SKM-1 (cell line): ENCODE results near the gene TTLL10.
A peak's percentile ranks its signal among the peaks of the same experiment; 100 is the strongest.

Source experiments
- DNase-seq: peaks from one replicate; lab custom pipeline; 2025; ENCODE audit not compliant: unreplicated experiment; lab: John Stamatoyannopoulos, UW

The TTLL10 gene

DNA sequence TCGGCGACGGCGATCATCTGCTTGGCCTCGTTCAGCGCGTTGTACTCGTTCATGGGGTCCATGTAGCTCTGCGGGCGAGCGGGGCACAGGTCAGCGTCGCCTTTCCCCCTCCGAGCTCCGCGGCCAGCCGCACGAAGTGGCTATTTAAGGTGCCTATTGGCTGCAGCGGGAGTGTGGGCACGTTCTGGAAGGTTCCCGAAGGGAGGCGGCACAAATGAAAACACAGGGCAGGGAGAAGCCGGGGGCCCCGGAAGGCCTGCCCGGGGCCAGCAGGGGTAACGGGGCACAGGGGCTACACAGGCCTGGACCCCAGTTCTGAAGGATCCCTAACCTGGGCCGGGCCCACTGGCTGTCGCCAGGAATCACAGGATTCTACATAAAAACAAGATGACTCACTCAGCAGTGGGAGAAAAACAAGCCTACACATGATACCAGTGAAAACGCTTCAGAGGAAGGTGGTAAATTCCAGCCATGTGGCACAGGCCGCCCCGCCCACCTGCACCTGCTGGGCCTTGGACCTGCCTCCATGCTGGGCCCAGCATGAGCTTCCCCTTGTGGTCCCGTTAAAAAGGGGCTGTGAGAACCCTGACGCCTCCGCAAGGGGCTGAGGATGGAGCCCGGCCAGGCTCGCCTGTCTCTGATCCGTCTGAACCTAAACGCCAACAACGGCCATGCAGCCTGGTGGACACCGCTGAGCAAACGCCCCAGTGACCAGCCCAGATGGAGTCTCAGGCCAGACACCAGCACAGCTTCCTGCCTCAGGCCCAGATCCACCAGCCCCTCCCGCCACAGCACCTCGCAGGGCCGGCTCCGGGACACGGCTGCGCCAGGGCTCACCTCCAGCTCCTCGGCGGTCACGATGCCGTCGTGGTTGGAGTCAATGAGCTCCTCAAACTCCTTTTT is 44.2 kb downstream of the TTLL10 start:
- no peak for DNase-seq

DNA sequence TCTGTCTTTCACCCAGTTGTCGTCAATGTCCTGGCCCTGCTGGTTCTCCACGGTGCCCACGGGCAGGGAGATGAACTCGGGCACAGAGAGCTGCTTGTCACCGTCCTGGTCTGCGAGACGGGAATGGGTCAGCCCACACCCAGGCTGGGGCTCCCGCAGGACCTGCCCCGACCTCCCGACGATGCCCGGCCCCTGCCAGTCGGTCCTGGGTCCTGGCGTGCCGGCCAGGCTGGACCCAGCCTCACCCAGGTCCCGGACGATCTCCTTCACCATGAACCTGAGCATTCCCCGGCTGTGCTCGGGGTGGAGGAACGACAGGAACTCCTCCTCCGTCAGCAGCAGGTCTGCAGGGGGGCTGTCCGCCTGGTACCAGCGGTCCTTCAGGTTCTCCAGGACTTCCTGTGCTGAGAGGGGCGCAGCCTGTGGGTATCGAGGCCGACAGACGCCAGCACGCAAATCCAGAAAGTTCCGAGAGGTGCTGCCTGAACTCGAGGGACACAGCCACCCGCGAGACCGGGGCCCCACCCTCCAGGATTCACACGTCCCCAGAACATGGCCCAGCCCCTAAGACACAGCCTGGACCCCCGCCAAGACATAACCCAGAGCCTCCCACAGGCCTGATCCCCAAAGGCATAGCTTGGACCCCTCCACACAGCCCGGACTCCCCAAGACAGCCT is 45.0 kb downstream of the TTLL10 start:
- DNase-seq, result no peak

DNA sequence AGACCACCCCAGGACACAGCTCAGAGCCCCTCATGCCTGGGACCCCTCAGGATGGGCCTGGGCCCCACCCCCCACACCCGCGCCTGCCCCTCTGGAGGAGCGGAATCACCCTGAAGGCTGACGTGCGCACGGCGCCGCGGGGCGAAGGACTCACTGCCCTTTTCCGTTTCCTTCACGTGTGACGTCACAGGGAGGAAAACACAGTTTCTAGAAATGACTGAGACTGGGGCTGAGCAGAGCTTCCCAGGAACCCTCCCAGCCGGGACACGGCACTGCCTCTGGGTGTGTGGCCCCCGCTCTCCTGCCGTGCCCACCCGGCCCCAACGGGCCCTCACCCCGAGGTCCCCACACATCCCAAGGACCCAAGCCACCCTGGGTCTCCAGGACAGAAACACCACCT is 45.7 kb downstream of the TTLL10 start:
- no peak for DNase-seq

DNA sequence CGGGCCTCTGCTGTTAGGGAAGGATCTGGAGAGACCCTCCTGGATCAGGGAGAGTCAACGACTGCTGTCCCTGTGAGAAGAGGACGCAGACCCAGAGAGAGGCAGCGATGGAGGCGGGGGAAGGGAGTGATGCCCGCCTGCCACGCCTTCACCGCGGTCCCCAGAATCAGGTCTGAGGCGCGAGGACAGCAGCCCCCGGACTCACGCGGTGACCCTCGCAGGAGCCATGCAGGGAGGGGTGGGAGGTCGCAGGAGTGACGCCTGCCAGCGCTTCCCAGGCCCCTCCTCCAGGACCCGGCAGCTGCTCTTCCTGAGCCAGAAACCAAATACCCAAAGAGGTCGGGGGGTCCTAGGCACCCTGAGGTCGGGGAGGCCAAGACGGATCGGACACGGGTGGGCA is 46.5 kb downstream of the TTLL10 start:
- no peak for DNase-seq

DNA sequence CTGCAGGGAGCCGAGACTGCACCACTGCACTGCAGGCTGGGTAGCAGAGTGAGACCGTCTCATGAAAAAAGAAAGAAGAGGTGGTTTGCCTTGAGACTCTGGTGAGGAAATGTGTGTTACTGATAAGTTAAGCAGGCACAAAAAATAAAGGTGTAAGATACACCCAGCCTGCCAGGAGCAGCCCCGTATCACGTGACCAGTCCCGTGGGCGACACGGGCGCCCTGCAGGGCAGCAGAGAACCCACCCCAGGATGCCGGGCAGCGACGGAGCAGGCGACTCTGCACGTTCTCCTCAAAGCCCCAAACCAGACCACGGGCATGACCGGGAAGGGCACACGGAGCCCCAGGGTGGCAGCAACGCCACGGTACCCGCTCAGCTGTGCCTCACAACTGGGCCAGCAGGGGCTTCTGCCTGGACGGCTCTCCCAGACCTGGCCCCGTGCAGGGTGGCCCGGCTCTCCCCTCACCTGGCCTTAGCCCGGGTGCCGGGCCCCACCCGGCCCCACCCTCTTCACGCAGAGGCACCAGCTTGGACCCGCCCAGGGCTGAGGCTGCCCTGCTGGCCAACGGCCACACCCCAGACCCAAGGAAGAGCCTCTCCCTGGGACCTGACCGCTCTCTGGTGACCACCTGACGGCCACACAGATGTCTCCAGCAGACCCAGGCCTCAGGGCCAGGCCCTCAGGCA is 48.4 kb downstream of the TTLL10 start:
- DNase-seq, result no peak

DNA sequence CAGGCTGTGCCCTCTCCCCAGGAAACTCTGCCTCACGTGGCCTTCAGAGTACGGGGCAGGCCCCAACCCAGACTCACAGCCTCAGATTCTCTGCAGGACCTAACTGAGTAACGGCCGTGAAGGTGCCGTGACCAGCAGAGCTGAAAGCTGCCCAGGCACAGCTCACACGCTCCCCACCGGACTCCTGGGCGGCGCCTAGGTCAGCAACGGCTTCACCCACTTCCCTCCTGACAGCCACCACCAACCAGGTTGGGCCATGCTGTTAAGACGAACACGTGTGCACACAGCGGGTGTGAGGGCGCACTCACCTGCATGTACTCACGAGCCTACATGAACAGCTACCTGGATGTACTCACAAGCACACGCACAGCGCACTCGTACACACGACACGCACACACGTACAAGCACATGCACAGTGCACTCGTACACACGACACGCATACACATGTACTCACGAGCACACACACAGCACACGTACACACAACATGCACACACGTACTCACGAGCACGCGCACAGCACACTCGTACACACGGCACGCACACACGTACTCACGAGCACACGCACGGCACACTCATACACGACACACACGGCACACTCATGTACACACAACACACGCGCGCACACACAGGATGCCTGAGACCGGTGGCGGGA is 49.0 kb downstream of the TTLL10 start:
- DNase-seq, result no peak

DNA sequence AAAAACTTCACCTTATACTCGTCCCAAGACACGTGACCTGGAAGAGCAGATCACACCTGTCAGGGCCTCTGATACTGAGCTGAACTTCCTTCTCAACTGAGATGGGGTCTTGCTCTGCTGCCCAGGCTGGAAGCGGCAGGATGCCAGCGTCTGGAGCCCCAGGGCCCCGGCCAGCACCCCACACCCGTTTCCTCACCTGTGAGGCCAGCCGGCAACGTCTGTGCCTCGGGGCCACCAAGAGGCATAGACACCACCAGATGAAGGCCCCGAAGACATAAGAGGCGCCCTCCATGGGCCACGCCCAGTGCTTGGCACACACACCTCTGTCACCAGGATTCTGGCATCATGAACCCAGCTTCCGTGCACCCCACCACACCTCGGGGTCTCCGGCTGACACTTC is 49.6 kb downstream of the TTLL10 start:
- DNase-seq, result no peak

DNA sequence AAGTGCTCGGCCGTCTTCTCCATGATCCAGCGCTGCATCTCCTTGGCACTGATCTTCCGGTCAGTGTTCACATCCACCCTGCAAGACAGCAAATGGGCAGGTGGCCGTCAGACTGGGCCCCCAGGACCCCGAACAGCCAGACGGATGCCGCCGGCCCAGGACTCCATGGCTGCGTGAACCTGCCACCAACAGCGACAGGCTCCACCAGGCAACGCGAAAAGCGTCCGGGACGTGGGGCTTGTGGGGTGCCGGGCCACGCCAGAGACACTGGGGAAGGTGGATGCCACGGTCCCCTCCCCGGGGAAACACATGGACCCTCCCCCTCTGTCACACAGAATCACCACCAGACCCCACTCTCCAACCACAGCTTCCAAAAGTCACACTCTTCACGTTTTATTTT is 50.2 kb downstream of the TTLL10 start:
- DNase-seq, result no peak

DNA sequence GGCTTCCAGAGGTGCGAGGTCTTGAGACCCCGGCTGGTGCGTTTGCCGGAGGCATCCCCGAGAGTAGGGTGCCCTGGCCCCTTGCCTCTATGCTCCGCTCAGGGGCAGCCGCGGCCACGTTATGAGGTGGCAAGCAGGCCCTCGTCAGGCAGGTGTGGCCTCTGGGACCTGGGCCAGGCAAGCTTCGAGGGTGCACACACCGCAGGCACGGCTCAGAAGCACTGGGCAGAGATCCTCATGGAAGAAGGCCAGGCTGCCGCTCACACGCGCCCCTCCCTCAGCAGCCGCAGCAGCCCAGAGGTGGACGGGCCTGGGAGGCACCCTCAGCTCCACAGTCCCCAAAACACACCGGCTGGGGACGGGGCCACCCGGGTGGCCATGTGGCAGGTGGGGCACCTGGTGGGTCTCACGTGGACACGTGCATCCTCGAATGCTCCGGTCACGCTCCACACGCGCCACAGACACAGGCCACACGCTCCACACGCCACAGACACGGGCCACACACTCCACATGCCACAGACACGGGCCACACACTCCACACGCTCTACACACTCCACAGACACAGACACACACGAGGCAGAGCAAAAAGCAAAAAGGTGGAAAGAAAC is 51.7 kb downstream of the TTLL10 start:
- DNase-seq, result no peak

DNA sequence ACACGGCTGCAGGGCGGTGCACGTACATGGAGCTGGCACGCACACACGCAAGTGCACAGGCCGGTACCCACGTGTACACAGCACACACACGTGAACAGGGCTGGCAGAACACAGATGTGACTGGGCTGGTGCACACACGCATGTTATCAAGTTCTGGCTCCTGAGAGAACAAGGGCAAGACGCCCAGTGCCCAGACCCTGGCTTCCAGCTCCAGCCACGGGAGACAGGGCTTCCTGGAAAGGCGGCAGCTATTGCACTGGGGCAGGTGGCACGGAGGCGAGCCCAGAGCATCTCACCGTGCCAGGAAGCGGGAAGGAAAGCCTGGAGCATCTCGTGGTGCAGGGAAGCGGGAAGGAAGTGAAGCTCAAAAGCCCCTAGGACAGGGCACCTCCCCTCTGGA is 52.2 kb downstream of the TTLL10 start:
- no peak for DNase-seq

DNA sequence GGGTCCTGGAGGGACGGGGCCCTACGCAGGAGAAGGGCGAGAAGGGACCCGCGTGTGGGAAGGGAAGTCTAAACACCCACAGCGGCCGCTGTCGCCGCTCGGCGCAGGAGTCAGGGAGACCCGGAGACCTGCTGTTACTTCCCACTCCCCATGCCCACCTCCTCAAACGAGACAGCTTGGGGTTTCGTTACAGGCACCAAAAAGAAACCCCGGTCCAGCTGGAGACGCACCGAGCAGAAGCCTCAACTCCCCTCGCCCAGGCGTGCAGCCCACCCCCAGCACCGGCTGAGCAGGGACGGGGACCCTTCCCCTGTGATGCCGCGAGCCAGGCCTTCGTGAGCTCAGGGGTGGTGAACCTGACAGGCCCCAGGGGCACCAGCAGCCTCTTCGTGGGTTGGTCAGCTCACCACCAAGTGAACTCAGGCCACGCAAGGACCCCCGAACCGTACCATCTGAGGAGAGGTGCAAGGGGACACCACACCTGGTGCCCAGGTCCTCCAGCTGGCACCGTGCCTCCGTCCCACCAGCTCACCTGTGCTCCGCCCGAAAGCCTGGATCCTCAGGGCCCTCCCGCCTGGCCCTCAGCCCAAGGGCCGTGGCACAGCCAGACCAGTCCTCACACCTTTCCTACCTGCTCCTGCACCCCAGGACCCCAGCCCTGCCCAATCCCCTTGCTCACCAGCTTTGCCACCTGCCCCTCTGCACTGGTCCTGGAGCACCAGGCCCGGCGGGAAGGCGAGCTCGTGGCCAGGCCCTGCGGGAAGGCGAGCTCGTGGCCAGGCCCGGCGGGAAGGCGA is 53.1 kb downstream of the TTLL10 start:
- no peak for DNase-seq

DNA sequence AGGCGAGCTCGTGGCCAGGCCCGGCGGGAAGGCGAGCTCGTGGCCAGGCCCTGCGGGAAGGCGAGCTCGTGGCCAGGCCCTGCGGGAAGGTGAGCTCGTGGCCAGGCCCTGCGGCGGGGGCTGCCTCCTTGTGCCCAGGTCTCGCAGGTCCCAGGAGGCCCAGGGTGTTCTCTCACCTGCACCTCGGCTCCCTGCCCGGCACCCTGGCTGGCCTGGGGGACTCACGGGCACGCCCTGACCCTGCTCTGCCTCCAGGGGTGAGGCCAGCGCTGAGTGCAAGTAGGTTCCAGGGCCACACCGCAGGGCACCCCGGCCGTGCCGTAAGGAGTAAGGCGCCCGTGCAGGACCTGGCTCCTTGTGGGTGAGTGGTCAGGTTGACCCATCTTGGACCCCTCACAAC is 53.7 kb downstream of the TTLL10 start:
- no peak for DNase-seq

DNA sequence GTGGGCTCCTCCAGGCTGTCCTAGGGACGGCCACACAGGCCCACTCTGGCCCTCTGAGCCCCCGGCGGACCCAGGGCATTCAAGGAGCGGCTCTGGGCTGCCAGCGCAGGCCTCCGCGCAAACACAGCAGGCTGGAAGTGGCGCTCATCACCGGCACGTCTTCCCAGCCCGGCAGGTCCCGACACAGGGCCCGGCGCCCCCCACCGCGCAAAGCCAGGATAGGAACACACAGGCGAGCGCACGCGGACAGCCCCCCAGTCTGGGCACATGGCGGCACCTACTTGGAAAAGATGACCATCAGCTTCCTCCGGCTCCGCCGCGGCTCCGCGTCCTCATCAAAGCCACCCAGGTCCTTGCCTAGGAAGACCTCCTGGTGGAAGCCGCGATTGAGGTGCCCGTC is 54.5 kb downstream of the TTLL10 start:
- DNase-seq, result no peak

DNA sequence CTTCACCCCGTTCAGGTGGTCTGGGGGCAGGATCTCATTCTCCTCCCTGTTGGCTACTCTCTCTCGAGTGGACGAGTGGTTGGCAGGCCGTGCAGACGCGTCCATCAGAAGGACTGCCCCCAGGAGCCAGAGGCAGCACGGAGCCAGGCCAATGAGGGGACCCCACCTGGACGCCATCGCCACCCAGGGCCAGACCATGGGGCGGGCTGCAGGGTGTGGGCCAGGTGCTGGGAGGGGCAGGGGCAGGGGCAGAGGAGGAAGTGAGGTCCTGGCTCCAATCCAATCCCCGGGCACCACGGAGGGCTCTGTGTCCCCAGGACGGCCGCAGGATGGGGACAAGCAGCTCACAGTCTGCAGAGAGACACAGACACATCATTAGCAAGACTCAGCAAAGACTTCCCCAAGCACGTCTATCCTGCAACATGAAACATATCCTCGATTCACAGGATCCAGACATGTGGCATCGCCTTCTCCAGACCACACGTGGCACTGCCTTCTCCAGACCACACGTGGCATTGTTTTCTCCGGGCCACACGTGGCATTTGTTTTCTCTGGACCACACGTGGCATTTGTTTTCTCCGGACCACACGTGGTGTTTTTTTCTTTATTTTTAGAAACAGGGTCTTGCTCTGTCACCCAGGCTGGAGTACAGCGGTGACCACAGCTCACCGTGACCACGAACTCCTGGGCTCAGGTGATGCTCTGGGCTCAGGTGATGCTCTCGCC is 55.1 kb downstream of the TTLL10 start:
- DNase-seq, result no peak

DNA sequence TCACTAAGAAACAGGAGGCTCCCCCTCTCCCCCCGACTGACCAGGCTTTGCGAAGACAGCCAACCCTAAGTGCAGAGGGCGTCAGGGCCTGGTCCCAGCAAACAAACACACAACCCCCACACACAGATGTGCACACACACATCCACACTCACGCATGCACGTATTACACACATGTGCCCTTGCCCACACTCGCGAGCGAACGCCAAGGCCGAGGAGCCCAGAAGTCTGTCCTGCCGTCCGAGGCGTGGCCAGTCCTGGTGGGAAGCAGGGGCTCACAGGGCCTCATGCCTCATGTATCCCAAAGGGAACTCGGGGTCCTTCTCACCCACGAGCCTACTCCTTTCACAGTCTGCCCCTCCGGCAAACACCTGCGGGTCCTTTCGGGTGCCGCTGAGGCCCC is 56.1 kb downstream of the TTLL10 start:
- DNase-seq, result no peak

DNA sequence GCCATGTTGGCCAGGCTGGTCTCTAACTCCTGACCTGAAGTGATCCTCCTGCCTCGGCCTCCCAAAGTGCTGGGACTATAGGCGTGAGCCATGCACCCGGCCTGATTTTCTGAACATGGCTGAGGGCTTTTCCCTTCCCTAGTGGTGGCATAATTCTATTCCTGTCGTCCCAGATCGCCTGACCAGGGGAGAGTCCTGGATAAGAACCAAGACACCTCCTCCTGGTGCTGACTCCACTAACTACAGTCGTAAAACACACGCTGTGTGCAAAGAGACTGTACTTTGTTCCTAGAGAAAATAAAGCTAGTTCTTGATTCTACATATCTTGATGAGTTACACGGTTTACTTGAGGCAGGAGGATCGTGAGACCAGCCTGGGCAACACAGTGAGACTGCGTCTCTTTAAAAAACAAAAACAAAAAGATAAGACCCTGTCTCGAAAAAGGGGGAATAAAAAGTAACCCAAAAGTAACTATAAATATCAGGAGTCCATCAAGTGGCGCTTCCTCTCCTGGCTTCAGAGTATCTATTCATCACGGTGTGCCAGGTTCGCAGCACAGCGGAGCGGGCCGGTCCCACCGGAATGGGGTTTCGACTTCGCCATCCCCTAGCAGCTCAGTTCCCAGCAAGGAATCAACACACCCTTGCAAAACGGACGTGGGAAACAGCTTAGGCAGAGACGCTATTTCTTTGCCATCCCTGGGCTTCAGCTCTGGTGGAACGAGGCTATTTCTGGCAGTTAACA is 57.1 kb downstream of the TTLL10 start:
- no peak for DNase-seq

DNA sequence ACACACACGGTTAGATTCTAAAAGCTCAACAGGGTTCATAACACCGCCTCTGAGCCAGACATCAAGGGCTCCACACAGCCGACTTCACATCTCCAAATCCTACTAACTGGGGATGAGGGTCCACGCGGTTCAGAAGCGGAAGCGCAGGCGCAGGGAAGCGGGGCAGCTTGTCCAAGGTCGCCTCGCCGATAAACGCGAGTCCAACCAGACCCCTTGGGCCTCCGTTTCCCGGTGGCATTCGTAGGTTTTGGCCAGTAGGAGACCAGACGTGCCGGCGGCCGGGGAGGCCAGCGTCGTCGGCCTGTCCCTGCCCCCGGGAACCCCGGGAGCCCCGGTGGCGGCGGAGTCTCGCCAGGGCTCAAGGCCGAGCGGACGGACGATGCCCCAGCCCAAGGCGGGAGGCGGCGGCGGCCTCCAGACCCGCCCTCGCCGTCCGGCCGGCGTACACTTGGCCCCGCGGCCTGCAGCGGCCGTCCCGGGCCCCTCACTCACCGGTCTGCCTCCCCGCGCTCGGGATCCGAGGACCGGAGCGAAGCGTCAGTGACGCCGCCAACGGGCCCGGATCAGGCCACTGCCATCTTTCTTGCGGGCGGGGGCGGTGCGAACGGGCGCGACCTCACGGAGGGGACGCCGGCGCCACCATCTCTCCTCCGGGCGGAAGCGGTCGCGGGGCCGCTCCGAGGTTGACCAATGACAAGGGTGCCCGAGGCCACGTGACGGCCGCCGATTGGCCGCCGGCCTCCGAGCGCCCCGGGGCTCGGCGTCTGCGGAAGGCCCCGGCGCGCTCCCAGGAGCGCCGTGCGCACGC is 57.9 kb downstream of the TTLL10 start, which contains the start of gene SDF4:
TSS of gene SDF4 (minus strand) at position 602 of the 808 bp plus-strand sequence. CDS start 3,229 bp downstream, outside the sequence.
- DNase-seq, result peak; percentile 79
